HEK293 (cell line): ENCODE results near the gene DHX57.

Experiments used
- ZNF248 ChIP-seq: fragments of 450-650 bp; formaldehyde crosslinking; IDR thresholded peaks from 2 replicates; pipeline ENCODE4 v1.5.1; 2017; ENCODE audit warnings: missing biosample characterization, missing genetic modification characterization
- TF ChIP-seq, protein P1 (sequence below): fragments of 450-650 bp; formaldehyde crosslinking; IDR thresholded peaks from 2 replicates; pipeline ENCODE4 v1.5.1; 2017; ENCODE audit warnings: missing biosample characterization, missing genetic modification characterization
- TF ChIP-seq, protein P2 (sequence below): fragments of 450-650 bp; formaldehyde crosslinking; IDR thresholded peaks from 2 replicates; pipeline ENCODE4 v1.5.1; 2016; ENCODE audit warnings: missing biosample characterization, missing genetic modification characterization
- TF ChIP-seq, protein P3 (sequence below): fragments of 450-650 bp; formaldehyde crosslinking; IDR thresholded peaks from 2 replicates; pipeline ENCODE4 v1.5.1; 2016; ENCODE audit warnings: missing biosample characterization, missing genetic modification characterization
- TF ChIP-seq, protein P4 (sequence below): fragments of 450-650 bp; formaldehyde crosslinking; IDR thresholded peaks from 2 replicates; pipeline ENCODE4 v1.5.1; 2017; ENCODE audit warnings: missing biosample characterization, missing genetic modification characterization

DNA sequence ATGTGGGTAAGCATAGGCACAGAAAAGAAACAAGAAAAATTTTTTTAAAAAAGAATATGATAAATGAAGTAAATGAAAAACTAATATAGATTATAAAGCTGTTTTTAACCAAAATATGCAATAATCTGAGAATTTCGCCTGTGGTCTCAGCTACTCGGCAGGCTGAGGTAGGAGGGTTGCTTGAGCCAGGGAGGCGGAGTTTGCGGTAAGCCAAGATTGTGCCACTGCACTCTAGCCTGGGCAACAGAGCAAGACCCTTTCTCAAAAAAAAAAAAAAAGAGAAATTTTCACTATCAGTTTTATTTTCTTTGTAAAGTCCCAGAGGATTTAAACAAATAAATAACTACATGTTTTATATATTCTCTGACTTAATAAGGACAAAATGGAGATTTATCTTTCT, 47.3 kb downstream of the DHX57 start:
- TF ChIP-seq, protein P1, sequence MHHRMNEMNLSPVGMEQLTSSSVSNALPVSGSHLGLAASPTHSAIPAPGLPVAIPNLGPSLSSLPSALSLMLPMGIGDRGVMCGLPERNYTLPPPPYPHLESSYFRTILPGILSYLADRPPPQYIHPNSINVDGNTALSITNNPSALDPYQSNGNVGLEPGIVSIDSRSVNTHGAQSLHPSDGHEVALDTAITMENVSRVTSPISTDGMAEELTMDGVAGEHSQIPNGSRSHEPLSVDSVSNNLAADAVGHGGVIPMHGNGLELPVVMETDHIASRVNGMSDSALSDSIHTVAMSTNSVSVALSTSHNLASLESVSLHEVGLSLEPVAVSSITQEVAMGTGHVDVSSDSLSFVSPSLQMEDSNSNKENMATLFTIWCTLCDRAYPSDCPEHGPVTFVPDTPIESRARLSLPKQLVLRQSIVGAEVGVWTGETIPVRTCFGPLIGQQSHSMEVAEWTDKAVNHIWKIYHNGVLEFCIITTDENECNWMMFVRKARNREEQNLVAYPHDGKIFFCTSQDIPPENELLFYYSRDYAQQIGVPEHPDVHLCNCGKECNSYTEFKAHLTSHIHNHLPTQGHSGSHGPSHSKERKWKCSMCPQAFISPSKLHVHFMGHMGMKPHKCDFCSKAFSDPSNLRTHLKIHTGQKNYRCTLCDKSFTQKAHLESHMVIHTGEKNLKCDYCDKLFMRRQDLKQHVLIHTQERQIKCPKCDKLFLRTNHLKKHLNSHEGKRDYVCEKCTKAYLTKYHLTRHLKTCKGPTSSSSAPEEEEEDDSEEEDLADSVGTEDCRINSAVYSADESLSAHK (tag by site-specific recombination): no peak
- TF ChIP-seq, protein P2, sequence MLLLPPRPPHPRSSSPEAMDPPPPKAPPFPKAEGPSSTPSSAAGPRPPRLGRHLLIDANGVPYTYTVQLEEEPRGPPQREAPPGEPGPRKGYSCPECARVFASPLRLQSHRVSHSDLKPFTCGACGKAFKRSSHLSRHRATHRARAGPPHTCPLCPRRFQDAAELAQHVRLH (tag by site-specific recombination): no peak
- TF ChIP-seq, protein P3, sequence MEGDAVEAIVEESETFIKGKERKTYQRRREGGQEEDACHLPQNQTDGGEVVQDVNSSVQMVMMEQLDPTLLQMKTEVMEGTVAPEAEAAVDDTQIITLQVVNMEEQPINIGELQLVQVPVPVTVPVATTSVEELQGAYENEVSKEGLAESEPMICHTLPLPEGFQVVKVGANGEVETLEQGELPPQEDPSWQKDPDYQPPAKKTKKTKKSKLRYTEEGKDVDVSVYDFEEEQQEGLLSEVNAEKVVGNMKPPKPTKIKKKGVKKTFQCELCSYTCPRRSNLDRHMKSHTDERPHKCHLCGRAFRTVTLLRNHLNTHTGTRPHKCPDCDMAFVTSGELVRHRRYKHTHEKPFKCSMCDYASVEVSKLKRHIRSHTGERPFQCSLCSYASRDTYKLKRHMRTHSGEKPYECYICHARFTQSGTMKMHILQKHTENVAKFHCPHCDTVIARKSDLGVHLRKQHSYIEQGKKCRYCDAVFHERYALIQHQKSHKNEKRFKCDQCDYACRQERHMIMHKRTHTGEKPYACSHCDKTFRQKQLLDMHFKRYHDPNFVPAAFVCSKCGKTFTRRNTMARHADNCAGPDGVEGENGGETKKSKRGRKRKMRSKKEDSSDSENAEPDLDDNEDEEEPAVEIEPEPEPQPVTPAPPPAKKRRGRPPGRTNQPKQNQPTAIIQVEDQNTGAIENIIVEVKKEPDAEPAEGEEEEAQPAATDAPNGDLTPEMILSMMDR (tag by site-specific recombination): no peak
- TF ChIP-seq, protein P4, sequence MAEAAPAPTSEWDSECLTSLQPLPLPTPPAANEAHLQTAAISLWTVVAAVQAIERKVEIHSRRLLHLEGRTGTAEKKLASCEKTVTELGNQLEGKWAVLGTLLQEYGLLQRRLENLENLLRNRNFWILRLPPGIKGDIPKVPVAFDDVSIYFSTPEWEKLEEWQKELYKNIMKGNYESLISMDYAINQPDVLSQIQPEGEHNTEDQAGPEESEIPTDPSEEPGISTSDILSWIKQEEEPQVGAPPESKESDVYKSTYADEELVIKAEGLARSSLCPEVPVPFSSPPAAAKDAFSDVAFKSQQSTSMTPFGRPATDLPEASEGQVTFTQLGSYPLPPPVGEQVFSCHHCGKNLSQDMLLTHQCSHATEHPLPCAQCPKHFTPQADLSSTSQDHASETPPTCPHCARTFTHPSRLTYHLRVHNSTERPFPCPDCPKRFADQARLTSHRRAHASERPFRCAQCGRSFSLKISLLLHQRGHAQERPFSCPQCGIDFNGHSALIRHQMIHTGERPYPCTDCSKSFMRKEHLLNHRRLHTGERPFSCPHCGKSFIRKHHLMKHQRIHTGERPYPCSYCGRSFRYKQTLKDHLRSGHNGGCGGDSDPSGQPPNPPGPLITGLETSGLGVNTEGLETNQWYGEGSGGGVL (tag by site-specific recombination): no peak
- no peak for TF ChIP-seq ZNF248
